ENCODE data around the gene ARHGEF10L. TPM values are rescaled to one million over a fixed set of nuclear protein-coding genes. Genes with fewer than 3 reads are reported as not detected.

The ARHGEF10L gene
- total RNA-seq, 1 donor from 2014 or later = not detected

DNA sequence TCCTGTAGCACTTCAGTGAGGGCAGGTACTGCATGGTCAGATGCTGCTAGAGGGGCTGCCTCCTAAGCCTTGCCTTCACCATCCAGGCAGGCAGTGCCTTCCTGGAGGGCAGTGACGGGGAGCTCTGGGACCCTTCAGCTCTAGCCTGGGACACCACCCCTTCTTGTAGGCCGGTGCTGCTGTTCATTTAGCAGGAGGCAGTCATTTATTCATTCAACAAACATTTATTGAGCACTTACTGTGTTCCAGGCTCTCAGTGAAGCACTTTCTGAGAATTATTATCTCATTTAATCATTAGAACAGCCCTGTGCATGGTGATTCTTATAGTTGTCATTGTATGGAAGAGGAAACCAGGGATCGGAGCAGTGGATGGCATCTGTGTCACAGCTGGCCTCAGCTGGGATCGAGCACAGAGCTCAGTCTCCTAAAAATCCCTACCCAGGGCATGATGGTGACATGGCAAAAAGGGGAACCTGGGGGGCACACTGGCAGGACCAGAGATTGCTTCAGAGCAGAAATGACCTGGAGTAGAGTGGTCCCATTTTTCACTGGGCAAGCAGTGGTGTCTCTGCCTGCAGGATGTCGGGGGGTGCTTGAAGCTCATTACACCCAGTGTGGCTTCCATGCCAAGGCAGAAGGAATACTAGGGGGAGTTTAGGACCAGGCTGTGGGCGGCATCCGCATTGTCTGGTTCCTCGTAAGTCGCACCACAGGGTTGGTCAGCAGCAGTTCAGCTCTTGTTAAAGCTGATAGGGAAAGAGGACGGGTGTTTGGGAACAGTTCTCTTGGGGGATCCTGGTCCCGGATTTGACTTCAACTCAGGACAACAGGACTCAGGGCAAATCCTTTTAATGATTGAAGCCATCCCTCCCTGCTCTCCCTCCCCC is 28.8 kb downstream of the ARHGEF10L start:
- intact Hi-C loops (cut with micrococcal nuclease) = no loop called here

DNA sequence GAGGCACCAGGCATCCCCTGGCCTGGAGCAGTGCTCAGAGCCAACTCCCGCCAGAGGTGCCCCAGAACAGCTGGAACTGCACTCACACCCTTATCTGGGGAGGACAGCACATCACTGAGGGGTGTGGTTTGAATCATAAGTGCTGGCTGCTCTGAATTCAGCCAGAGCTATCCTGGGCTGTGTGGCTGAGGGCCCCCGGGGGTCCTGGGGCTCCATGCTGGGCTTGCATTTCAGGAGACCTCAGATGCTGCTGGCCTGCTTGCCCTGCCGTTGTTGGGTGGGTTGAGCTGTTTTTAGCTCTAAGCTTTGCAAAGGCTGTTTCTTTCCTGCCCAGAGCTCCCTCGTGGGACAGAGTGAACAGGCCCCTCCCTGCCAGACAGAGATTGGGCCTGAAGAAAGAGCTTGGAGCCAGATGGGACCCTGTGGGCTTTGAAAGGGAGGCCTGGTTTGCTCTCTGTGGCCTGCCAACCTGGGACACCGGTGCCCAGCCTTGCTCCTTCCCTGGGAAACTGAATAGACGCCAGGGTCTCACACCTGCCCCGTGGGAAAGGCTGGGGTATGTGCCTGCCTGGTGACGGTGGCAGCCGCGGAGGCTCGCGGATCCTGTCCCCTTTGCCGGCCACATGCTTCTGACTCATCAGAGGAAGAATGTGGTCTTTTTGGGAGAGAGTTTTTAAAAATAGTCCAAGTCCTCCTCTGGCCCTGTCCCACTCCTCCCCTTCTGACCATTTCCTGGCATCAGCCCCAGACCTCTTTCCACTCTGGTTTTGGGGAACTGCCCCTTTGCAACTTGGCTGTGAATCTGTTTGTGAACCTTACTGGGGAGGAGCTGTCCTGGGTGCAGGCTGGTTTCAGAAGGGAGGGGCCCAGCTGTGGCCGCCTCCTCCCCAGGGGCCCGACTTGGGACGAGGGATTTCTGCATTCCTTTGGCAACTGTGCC is 30.0 kb downstream of the ARHGEF10L start:
- intact Hi-C loops (cut with micrococcal nuclease) = no loop called here

DNA sequence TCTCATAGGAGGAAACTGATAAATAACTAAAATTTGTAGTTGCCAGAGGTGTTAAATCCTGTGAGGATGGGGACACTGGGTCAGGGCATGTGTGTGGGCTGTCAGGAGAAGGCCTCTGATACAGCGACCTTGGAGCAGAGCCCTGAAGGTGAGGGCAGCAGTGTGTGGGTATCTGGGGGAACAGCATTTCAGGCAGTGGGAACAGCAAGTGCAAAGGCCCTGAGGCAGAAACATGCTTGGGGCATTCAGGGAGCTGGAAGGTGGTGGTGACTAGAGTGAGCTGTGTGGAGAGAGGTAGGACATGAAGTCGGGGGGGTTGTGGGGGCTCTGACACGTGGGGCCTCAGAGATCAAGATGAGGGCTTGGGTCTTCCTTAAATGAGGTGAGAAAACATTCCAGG is 30.7 kb downstream of the ARHGEF10L start:
- intact Hi-C loops (cut with micrococcal nuclease) = no loop called here

DNA sequence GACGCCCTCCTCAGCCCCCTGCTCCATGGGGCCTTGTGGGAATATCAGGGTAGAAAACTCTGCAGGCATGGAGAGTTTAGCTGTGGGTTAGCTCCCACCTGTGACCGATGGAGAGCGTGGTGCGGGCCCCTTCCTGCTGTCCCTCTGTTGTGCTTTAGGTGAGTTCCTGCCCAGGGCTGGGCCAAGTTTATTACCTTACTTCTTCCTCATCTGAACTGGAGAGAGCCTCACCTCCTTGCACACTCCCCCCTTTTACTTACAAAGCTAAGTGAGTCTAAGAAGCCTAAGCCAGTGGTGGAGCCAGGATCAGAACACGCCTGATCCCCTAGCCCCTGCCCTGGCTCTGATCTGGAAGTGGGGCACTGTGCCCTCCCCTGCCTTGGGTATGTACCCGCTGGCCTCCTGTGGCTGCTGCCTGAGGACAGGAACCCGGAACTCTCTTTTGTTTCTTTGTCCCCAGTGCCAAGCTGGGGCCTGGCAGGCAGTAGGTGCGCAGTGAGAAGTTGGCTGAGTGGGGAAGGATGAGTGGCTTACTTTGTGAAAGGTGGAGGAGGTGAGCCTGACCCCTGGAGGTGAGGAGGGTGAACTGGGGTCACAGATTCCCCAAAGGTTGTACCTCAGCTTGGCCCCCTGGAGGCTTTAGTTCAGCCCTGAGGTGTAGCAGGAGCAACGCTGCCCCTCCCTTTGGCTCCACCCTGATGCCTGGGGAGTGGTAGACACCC is 32.9 kb downstream of the ARHGEF10L start:
- intact Hi-C loops (cut with micrococcal nuclease) = no loop called here

DNA sequence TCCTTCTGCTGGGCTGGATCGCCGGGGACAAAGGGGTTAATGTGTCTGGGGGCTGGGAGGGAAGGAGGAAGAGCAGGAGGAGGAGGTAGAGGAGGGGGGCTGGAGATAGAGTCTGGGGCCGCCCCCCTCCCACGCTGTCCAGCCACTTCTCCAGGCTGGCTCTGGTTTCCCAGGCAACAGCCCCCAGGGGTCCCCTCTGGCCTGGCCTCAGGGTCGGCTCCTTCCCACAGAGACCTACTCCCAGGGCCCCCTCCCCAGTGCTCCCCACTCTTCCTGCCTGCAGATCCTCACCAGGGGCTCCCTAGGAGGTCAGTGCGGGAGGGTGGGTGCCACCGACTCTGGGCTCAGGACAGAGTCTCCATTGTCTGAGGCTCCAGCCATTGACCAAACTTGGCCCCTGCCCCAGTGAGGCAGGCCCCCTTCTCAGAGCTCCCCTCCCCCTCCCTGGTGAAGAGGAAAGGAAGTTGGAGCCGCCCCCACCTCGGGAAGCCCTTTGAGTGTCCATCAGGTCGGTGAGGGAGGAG is 34.1 kb downstream of the ARHGEF10L start:
- intact Hi-C loops (cut with micrococcal nuclease) = no loop called here

DNA sequence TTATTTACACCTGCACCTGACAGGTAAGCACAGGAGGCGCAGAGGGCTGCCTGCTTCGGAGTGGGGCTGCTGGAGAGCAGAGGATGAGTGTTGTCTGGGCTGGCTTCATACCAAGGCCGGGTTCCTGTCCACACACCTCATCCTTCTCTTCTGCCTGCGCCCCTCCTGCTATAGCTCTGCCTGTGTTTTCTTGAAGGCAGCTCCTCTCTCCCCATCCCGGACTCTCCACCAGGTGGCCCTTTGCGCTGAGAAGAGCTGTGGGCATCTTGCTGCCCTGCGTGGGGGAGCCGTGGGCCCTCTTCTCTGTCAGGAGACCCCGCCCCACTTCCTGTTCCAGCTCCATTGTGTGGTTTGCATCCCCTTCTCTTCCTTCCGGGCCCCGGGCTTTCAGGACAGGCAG is 35.0 kb downstream of the ARHGEF10L start:
- intact Hi-C loops (cut with micrococcal nuclease) = no loop called here

DNA sequence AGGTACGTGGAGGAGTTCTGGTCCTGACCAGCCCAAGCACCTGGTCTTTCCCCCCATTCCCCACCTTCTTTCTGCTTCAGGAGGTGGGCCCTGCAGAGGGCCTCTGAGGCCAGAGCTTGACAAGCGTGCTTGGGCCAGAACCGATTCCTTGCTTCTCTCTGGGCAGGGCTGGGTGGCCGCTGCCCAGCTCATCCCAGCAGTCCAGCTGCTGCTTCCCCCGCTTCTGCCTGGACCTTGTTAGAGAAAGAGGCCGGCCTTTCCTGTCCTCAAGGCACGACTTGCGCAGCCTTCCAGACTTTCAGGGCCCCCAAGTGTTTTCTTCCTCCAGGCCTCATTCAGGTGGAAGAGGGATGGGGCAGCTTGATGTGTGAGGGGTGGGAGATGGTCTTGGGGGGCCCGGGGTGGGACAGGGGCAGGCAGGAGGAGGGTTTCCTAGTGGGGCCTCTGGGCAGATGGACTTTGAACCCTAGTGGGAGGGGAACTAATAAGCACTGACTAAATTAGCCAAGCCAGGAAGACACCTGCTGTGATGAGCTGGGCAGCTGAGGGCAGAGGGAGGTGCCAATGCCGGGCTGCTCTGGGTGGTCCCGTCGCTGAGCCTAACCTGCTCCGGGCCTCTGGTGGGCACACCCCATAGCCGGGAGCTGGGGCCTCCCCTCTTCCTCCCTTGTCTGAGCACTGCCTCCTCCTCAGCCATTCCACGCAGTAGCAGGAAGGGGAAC is 36.5 kb downstream of the ARHGEF10L start:
- intact Hi-C loops (cut with micrococcal nuclease) = no loop called here

DNA sequence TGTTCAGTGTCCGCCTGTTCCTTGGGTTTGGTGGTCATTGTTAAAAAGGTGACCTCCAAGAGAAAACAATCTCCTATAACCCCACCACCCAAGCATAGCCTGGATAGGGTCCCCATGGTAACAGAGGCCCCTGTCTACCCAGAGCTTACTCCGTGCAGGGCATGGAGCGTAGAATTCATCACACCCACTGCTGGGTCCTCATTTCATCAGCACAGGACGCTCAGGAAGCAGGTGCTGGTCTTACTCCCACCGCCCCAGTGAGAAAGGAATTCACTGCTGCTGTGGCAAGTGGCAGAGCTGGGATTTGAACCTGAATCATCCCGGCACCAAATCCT is 37.0 kb downstream of the ARHGEF10L start:
- intact Hi-C loops (cut with micrococcal nuclease) = no loop called here

DNA sequence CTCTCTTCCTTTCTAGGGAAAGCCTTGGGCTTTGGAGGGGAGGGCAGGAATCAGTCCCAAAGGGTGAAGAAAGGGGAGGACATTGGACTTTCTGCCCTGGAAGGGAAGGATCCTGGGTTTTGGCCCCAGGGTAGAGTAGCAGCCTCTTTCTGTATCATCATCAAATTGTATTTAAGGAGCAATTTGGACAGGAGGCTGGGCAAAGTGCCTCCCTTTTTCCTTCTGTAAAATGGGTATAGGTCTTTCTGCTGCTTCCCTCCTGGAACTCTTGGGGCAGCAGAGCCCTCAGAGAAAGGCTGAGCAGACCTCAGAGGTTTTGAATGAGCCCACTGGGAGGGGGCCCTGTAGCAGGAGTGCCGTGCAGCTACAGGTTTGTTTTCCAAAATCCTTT is 38.4 kb downstream of the ARHGEF10L start:
- intact Hi-C loops (cut with micrococcal nuclease) = no loop called here

DNA sequence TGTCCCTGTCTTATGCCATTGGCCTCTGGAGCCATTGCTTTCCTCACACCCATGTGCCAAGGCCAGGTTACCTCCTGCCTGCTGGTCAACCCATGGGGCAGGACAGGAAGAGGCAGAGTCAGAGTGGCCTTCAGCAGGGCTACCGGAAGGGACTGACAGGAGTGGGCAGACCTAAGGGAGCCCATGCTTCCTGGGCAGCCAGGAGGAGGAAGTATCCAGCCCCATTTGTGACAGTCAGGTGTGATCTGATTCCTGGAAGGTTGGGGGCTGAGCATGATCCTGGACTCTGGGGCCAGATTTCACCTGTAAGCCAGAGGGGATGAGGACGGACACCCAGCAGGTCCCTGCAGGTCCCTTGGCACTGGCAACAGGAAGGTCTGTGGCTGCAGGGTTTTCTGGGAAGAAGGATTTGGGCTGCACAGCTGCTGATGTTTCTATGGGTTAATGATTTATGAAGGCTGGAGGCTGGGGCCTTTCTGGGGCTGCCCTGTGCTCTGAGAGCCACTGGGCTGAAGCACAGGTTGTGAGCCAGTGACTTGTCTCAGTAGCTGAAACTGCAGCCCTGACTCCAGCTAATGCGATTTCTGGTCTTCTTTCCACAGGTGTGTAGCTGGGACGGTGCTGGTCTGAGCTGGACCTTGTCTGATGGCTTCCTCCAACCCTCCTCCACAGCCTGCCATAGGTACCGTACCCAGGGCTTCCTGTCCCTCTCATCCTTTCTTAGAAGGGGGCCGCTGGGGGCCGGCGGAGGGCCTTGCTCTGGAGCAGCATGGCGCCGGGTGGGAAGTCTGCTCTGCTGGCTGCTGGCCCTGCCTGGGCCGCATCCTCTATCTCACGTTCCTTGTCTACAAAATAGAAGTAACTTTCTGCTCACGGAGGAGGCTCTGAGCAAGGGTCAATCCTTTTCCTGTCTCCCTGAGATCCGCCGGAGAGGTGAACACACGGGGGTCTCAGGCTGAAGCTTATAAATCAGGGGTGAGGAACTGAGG is 40.7 kb downstream of the ARHGEF10L start:
- intact Hi-C loops (cut with micrococcal nuclease) = no loop called here

DNA sequence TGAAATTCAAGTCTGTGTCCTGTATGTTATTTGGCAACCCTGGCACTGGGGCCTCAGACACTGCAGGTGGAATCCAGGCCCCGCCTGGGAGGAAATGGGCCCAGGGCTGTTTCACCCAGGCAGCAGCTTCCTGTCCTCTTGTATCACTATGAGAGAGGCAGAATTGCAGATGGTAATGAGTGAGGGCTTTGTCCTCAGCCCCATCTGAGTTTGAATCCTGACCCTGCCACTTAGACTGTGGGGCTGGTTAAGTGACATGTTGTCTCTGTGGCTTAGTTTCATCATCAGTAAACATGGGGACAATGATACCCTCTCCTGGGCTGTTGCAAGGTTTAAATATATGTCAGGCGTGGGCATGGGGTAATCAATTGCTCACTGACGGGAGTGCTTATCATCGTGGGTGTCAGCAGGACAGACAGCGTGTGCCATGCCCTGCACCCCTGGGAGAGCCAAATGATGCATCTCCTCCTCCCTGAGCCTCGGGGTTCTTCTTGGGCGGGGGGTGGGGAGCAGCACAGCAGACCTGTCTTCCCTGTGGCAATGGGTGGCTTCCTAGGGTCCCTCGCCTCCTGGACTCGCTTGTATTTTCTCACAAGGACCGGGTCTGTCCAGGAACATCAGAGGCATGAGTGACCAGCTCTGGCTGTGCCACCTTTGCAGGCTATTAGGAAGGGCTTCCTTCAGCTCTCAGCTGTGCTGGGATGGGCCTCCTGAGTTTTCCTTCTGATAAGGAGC is 42.1 kb downstream of the ARHGEF10L start:
- intact Hi-C loops (cut with micrococcal nuclease) = no loop called here

DNA sequence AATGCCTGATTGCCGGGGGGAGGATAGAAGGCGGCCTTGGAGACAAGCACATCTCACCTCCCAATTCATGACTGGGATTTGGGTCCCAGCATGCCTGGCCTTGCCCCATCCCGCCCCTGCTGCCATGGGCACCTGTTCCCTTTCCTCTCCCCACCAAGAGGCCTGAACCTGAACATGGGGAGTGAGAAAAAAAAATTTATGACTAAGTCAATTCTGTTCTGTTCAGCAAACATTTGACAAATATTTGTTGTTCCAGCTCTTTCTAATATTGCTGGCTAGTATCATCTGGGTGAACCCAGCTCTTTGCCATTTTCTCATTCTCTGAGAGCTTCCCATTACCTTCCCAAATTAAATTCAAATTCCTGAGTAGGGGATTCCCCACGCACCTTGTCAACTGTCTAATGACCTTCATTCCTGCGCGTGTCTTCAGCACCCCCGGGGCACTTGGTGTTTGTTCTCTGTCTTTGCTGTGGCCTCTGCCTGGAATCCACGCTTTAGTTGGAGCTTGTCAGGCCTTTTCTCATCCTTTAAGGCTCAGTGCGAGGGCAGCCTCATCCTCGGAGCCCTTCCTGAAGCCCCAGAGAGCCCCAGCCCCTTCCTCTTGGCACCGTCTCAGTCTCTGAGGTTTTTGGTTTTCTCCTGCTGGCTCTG is 42.8 kb downstream of the ARHGEF10L start:
- intact Hi-C loops (cut with micrococcal nuclease) = no loop called here

DNA sequence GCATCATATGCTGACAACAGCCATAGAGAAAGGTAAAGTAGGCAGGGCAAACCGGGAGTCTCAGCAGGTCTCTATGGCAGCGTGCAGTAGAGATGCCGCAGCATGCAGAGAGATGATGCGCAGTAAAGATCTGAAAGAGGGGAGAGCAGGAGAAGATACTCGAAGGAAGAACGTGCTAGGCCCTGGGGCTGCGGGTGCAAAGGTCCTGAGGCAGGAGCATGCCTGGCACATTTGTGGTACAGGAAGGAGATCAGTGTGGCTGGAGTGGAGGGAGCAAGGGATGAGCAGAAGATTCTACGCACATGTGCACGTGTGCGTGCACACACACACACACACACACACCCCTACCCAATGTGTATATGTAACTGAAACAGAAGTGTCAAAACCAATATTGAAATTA is 45.0 kb downstream of the ARHGEF10L start:
- intact Hi-C loops (cut with micrococcal nuclease) = no loop called here

DNA sequence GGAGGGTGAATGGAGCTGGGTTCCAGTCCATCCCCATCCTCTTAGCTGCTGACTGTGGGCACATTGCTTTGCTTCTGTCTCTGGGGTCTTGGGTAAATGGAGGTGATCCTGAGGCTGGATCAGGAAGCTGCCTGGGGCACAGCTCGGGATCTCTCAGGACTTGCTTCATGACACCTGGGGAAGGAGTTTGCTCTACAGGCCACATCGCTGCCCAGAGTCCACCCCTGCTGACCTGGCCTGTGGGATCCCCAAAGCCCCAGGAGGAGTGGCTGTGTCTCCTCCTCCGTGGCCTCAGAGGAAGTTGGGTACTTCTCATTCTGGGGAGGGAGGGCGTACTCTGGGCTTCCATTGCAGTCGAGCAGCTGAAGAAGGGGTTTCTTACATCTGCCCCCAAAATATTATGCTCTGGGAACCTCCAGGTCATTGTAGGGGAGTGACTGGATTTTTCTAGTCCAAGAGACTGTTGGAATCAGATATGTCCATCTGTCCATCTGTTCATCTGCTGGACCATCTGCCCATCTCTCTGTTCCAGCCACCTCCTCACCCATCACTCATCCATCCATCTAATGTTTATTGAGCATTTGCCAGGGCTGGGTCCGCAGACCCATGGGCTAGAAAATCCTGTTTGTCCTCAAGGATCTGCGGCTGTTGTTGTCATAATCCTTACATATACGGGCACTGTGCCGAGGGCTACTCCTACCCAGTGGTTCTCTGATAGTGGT is 45.9 kb downstream of the ARHGEF10L start:
- intact Hi-C loops (cut with micrococcal nuclease) = no loop called here

DNA sequence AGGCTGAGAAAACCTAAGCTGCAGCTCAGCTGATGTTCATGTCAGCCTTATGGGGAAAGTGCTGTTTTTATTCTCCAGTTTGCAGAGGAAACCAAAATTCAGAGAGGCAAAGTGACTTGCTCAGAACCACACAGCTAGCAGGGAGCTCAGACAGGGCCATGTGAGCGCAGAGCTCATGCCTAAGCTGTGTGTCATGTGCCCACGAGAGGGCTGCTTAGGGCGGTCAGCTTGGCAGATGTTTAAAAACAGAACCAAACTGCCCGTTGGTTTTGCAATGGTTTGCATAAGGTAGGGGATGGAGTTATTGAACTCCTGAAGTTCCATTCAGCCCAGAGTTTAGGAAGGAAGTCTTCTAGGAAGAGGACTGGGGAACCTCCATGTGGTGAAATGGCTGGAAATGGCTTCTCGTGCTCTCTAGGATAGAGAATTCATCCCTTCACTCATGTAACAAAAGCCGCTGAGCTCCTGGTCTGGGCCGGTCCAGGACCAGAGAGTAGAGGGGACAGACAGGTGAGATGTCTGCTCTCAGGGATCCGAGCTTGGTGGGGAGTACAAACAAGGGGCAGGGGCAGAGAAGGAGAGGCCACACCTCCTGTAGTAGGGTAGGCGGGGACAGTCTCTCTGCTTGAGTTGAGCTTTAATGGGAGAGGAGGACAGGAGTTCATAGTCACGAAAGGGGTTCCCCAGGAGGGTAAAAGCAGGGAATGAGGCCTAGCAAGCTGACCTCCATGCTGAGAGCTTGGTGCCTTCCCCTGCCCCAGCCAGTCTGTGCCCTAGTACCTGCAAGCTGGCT is 46.9 kb downstream of the ARHGEF10L start:
- intact Hi-C loops (cut with micrococcal nuclease) = no loop called here

DNA sequence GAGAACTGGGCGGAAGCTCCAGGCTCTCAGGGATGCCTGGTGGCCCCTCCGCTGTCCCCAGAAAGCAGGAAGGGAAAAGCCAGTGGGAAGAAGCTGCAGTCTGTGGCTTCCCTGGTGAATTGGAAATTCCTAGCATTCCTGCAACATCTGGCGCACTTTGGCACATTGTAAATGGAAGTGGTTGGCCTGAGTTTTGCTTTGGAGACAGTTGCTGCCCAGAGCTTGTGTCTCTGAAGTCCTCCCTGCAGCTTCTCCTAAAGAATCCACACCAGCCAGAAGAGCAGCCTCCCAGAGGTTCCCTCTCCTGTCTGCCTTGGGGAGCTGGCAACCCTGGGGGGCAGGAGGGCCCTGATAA is 48.2 kb downstream of the ARHGEF10L start:
- intact Hi-C loops (cut with micrococcal nuclease) = no loop called here
